ENCODE data around the gene ASCC3. TPM values are rescaled to one million over a fixed set of nuclear protein-coding genes. Genes with fewer than 3 reads are reported as not detected.

ASCC3 gene
- total and polyA plus RNA-seq, 2 donors (not counting 3 experiments of a cell fraction or from before 2014, with no cell fraction given) = 15.7 to 57.2 TPM

DNA sequence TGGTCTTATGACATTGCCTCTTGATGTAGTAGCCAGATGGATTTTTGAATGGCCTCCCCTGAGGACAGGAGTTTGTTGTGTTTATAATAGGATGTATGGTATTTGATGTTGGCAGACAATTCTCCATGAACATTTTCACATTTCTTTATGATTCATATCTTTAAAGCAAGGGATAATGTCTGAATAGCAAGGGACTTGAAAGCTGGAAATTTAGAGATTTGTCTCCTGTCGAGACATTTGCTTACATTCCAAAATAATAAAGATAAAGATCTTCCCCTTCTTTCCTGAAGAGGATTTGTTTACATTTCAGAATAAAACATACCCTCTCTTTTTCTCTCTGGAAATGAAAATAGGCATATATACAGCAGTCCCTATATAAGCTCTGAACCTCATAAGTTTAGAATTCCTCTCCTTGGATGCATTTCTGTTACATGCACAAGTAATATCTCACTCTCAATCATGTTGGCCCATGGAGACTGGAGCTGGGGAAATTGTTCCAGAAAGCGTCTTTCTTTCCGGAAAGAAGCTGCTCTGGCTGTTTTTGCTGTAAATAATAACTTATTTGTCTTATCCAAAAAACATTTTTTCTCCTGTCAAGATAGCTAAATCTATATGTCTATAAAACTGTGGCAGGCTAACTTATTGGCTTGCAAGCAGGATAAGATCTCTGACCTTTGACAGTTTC is 42.5 kb upstream of the ASCC3 start:
- Histone ChIP-seq H3K79me2 (ENCODE audit: control insufficient read depth, insufficient read depth, low read length) (no peaks in the 10 kb centered on the region), H3K9me1 (replicated peaks; ENCODE audit: control insufficient read depth, extremely low read depth, insufficient read depth, low read length) (no peaks in the 10 kb centered on the region), H4K20me1 (replicated peaks; ENCODE audit: control insufficient read depth, extremely low read depth, insufficient read depth, low read length) (no peaks in the 10 kb centered on the region), H3K4me3 (replicated peaks in 1 of 3; ENCODE audit: insufficient read depth in 1 of 3, low read depth in 1 of 3, low read length in 3 of 3) (no peak overlapping the region), H3K9ac (replicated peaks; ENCODE audit: extremely low read depth, insufficient read depth, low read length) (no peak overlapping the region), H3K9me3 (replicated peaks; ENCODE audit: control insufficient read depth, insufficient read depth, low read length) (no peaks in the 10 kb centered on the region), H2AFZ (ENCODE audit: low read depth, low read length) (no peak overlapping the region), H3K27ac (ENCODE audit: insufficient read depth, low read depth, low read length) (no peak overlapping the region), H3K36me3 (ENCODE audit: control insufficient read depth in 2 of 2, extremely low read depth in 1 of 2, insufficient read depth in 2 of 2, low read length in 2 of 2) (no peaks in the 10 kb centered on the region), H3K4me1 (ENCODE audit: control insufficient read depth, extremely low read depth, insufficient read depth, low read length) (no peaks in the 10 kb centered on the region), H3K4me2 (ENCODE audit: insufficient read depth, low read length) (no peak overlapping the region), H3K27me3 (ENCODE audit: control insufficient read depth in 2 of 2, insufficient read depth in 2 of 2, low read length in 2 of 2) (no peaks in the 10 kb centered on the region)
- DNase-seq (ENCODE audit: low read depth, low spot score) (no peak), FAIRE-seq (no peak)
- TF ChIP-seq MYC (IDR thresholded peaks at IDR 0.05; ENCODE audit: low read depth, low read length) (no peak), GATA2 (IDR thresholded peaks at IDR 0.05; ENCODE audit: insufficient read depth, insufficient read length, low read depth, low read length) (no peak), POLR2A (IDR thresholded peaks at IDR 0.05; ENCODE audit: low read depth, low read length) (no peak), EZH2 (IDR thresholded peaks at IDR 0.05; ENCODE audit: borderline replicate concordance, low read depth, low read length, severe bottlenecking) (no peak), JUN (IDR thresholded peaks at IDR 0.05; ENCODE audit: borderline replicate concordance, insufficient read depth, insufficient read length, low read depth) (no peak)
- TF ChIP-seq, protein P1, sequence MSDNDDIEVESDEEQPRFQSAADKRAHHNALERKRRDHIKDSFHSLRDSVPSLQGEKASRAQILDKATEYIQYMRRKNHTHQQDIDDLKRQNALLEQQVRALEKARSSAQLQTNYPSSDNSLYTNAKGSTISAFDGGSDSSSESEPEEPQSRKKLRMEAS (IDR thresholded peaks at IDR 0.05; ENCODE audit: insufficient read depth, insufficient read length) = no peak
- TF ChIP-seq, protein P2, sequence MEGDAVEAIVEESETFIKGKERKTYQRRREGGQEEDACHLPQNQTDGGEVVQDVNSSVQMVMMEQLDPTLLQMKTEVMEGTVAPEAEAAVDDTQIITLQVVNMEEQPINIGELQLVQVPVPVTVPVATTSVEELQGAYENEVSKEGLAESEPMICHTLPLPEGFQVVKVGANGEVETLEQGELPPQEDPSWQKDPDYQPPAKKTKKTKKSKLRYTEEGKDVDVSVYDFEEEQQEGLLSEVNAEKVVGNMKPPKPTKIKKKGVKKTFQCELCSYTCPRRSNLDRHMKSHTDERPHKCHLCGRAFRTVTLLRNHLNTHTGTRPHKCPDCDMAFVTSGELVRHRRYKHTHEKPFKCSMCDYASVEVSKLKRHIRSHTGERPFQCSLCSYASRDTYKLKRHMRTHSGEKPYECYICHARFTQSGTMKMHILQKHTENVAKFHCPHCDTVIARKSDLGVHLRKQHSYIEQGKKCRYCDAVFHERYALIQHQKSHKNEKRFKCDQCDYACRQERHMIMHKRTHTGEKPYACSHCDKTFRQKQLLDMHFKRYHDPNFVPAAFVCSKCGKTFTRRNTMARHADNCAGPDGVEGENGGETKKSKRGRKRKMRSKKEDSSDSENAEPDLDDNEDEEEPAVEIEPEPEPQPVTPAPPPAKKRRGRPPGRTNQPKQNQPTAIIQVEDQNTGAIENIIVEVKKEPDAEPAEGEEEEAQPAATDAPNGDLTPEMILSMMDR (IDR thresholded peaks at IDR 0.05; ENCODE audit: extremely low read depth in 1 of 2, insufficient read depth in 1 of 2, low read depth in 1 of 2, low read length in 2 of 2) = no peak
- intact Hi-C loops (cut with micrococcal nuclease) = no loop called here
- POLR2A ChIA-PET = no interaction called here
- dilution Hi-C loops (cut with MboI; ENCODE audit: extremely low pct_ligation_motif_present, low sequenced_read_pairs) = no loop called here
- CTCF ChIA-PET = no interaction called here
- BruUV-seq (replicated peaks) = no TSS peak
